Thyroid gland (tissue), 4 donors: Measurements from ENCODE around the gene SNX11. TPM values are rescaled to one million over a fixed set of nuclear protein-coding genes. Genes with fewer than 3 reads are reported as not detected.
A peak's percentile ranks its signal among the peaks of the same experiment; 100 is the strongest.

Source experiments
- DNase-seq, 2 donors: peaks; one replicate each; pipeline ENCODE4 v3.0.0-alpha.2; 2019
- H3K27ac ChIP-seq, 3 donors: fragments of 200-600 bp; sonication (generic); 1 replicate in 2 of 3; 2 replicates in 1 of 3; pipeline ENCODE4 v1.5.1; 2016 to 2019; ENCODE audit warnings: mild to moderate bottlenecking in 1 of 3, moderate library complexity in 1 of 3
- H3K27me3 ChIP-seq: fragments of 200-600 bp; sonication (generic); one replicate; pipeline ENCODE4 v1.5.1; 2019
- H3K36me3 ChIP-seq, 2 donors: fragments of 200-600 bp; sonication (generic); one replicate each; pipeline ENCODE4 v1.5.1; 2016 to 2019
- H3K4me1 ChIP-seq, 2 donors: fragments of 200-600 bp; sonication (generic); one replicate each; pipeline ENCODE4 v1.5.1; 2017 to 2019
- H3K4me3 ChIP-seq, 3 donors: fragments of 200-600 bp; sonication (generic); replicated peaks in 1 of 3; 1 replicate in 2 of 3; 2 replicates in 1 of 3; pipeline ENCODE4 v1.5.1; 2016; ENCODE audit warnings: mild to moderate bottlenecking in 1 of 3
- H3K9me3 ChIP-seq: fragments of 200-600 bp; sonication (generic); one replicate; pipeline ENCODE4 v1.5.1; 2017
- CTCF ChIP-seq, 6 experiments: fragments of 200-600 bp in 3 of 6; fragments of 450-650 bp in 3 of 6; sonication (generic) in 3 of 6; IDR thresholded peaks; one replicate each; pipeline ENCODE4 v1.5.1; 2016 to 2019; ENCODE audit warnings: antibody characterized with exemption in 6 of 6, mild to moderate bottlenecking in 2 of 6, inconsistent platforms in 1 of 6, moderate library complexity in 1 of 6
- POLR2A ChIP-seq, 2 donors: fragments of 450-650 bp; IDR thresholded peaks; one replicate each; pipeline ENCODE4 v1.6.1; 2017; ENCODE audit warnings: antibody characterized with exemption in 2 of 2, mild to moderate bottlenecking in 2 of 2, moderate library complexity in 1 of 2
- WGBS, 2 donors: methylation state at CpG; one replicate each; pipeline ENCODE4 v1.1.5; 2017; 5-methylcytosine and 5-hydroxymethylcytosine counted together
- intact Hi-C: fragments of 100-400 bp; cut with DNase I; formaldehyde crosslinking; loops from one replicate; pipeline ENCODE4 v1.15.1; 2023
- total RNA-seq, 4 donors: library from RNA; depleted of rRNA; stranded (reverse); fragments of >200 nt; gene quantifications; one replicate each; pipeline ENCODE4 v1.2.3, GENCODE V29; 2016

The SNX11 gene
- total RNA-seq = 10 to 100 TPM; 20.3 to 23.4 (median 22.0) TPM

GRCh38 chr17:48107137-48108055 lies at the start of gene SNX11:
Gene SNX11 (plus strand): TSS chr17:48107766. CDS start chr17:48112044, 4,278 bp downstream.
- DNase-seq = peak; percentile 94 to 96
- H3K4me3 ChIP-seq = peak within 1 kb of the TSS; percentile 65 to 78 (median 75)
- H3K36me3 ChIP-seq = no peaks in the 10 kb centered on the region
- TF ChIP-seq CTCF (IDR thresholded peaks at IDR 0.05) = peak in 1 of 6 experiments; percentile 13
- TF ChIP-seq POLR2A (IDR thresholded peaks at IDR 0.05) = peak in 1 of 2 donors; percentile 75
- intact Hi-C loops = no loop called here
- H3K27ac ChIP-seq = peak within 1 kb of the TSS; percentile 73 to 98 (median 83)
- WGBS, 2 donors = 0 to 1% methylated on average over 14 to 36 of the region's 64 CpGs
- H3K27me3 ChIP-seq = no peaks in the 10 kb centered on the region
- peaks cover 16 to 30% of the 10 kb centered on the region in 2 donors for H3K4me1 ChIP-seq
- H3K9me3 ChIP-seq = no peaks in the 10 kb centered on the region

- no peak for DNase-seq
- H3K9me3 ChIP-seq = no peaks in the 10 kb centered on the region
- no peak overlapping the region for H3K27ac ChIP-seq
- H3K4me1 ChIP-seq = peaks cover 18 to 23% of the 10 kb centered on the region in 2 donors
- WGBS, 2 donors = 84 to 95% methylated on average over 9 of the region's 11 CpGs
- intact Hi-C loops = no loop called here
- H3K36me3 ChIP-seq = peaks cover 54 to 66% of the 10 kb centered on the region in 2 donors
- no peak overlapping the region for H3K4me3 ChIP-seq
- TF ChIP-seq CTCF (IDR thresholded peaks at IDR 0.05) (no peak), POLR2A (IDR thresholded peaks at IDR 0.05) (no peak)
- no peaks in the 10 kb centered on the region for H3K27me3 ChIP-seq
Observed at GRCh38 chr17:48058393-48059124, 49.0 kb upstream of the SNX11 start.

- Histone ChIP-seq H3K9me3 (no peaks in the 10 kb centered on the region), H3K27ac (no peak overlapping the region), H3K36me3 (peaks cover 54 to 68% of the 10 kb centered on the region in 2 donors), H3K4me1 (peaks cover 12 to 16% of the 10 kb centered on the region in 2 donors), H3K27me3 (no peaks in the 10 kb centered on the region), H3K4me3 (no peak overlapping the region)
- no peak for TF ChIP-seq CTCF (IDR thresholded peaks at IDR 0.05)
- no peak for TF ChIP-seq POLR2A (IDR thresholded peaks at IDR 0.05)
- no peak for DNase-seq
- WGBS, 2 donors = 92% methylated on average over 32 of the region's 32 CpGs
- intact Hi-C loops = no loop called here
Observed at GRCh38 chr17:48059125-48059668, 48.4 kb upstream of the SNX11 start.

GRCh38 chr17:48060249-48060648 lies 47.3 kb upstream of the SNX11 start:
- Histone ChIP-seq H3K27ac (no peak overlapping the region), H3K4me1 (peaks cover 2 to 6% of the 10 kb centered on the region in 2 donors), H3K4me3 (no peak overlapping the region), H3K9me3 (no peaks in the 10 kb centered on the region), H3K27me3 (no peaks in the 10 kb centered on the region), H3K36me3 (peaks cover 54 to 72% of the 10 kb centered on the region in 2 donors)
- WGBS, 2 donors = 71 to 81% methylated on average over 6 to 7 of the region's 7 CpGs
- DNase-seq = no peak
- intact Hi-C loops = no loop called here
- TF ChIP-seq POLR2A (IDR thresholded peaks at IDR 0.05) = no peak
- no peak for TF ChIP-seq CTCF (IDR thresholded peaks at IDR 0.05)
